NCI-H2196 treated with DMSO at 0.1 percent for 48 hours (cell line): Measurements from ENCODE around the gene MYF6.
"Not testable (repeated sequence)": the region's sequence is repeated elsewhere in the genome, so short reads cannot be mapped to it uniquely, and the experiment has no call there.

Experiments
- DNase-seq: peaks from one replicate; lab custom pipeline; 2025; ENCODE audit not compliant: unreplicated experiment; lab: John Stamatoyannopoulos, UW

MYF6 gene

DNA sequence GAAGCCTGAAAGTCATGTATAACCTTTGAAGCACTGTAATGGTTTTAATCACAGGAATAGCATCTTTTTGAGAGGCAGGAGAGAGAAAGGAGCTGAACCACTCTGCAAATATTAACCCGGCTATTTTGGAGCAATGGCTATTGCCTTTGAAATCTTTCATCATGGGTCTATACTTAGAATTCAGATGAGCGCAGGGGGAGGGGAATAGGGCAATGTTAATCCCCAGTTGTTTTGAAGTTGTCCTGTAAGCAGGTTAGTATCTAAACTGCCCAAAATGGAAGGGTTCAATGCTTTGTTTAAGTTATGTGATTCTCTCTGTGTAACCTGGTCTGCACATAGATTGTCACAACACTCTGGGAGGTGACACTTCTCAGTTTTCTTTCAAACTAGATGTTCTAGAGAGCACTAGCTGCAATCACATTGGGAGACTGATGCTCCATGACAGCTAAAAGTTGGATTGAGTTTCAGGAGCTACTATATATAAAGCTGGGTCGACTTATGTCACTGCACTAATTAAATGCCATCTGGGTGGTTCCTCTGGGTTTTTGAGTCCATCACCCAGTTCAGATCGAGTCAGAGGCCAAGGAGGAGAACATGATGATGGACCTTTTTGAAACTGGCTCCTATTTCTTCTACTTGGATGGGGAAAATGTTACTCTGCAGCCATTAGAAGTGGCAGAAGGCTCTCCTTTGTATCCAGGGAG is at the start of gene MYF6:
Gene MYF6 (plus strand): TSS at position 509 of the 704 bp plus-strand sequence. CDS start 86 bp downstream, at position 595.
- no peak for DNase-seq

DNA sequence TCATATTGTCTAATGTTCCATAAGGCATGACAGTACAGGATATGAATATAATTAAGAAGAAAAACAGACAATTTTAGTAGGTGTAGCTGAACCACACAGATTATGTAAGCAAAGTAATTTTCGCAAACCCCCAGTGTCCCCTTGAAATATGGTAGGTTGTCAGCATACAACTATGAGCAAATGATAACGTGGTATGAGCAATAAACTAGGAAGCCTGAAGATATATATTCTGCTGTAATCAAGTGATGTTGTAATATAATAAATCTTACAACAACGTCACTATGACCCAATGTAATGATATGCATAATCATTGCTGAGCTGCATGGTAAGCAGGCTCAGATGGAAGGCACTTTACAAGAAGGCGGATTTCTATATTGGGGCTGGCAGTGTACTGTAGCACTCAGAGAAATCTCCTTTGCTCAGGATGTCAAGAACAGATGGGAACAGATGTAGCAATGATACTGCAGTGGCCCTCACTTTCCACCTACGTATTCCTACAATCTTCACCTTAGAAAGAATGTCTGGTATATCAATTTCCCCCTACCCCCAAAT is 47.8 kb upstream of the MYF6 start:
- DNase-seq = no peak

DNA sequence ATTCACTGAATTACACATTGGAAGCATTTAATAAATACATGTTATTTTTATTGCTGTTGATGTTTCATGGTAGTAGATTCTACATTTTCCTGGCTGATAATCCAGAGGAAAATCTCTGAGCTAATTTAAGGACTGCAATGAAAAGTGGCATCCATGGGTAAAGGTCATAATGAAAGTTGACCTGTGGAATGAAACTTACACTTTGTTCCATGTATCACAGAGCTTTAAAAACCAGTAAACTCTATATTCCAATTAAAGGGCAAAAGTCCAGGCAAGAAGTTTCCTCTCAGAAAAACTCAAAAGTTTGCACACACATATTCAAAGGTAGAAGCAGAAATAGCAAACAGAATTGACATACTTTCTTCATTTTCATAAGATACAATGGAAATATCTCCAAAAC is 44.8 kb upstream of the MYF6 start:
- DNase-seq = no peak

DNA sequence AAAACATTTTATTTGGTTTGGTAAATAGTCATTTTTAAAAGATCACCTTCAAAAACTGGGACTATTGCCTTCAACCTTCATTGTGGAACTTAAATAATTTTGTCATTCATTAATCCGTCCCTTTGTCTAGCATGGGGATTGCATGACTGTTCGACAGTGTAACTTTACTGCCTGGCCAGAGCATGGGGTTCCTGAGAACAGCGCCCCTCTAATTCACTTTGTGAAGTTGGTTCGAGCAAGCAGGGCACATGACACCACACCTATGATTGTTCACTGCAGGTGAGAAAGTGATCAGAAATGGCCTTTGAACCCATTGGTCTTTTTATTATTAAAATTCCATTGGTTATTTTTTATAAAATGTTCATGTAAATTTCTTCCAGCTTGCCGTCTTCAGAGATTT is 37.2 kb upstream of the MYF6 start:
- DNase-seq = no peak

DNA sequence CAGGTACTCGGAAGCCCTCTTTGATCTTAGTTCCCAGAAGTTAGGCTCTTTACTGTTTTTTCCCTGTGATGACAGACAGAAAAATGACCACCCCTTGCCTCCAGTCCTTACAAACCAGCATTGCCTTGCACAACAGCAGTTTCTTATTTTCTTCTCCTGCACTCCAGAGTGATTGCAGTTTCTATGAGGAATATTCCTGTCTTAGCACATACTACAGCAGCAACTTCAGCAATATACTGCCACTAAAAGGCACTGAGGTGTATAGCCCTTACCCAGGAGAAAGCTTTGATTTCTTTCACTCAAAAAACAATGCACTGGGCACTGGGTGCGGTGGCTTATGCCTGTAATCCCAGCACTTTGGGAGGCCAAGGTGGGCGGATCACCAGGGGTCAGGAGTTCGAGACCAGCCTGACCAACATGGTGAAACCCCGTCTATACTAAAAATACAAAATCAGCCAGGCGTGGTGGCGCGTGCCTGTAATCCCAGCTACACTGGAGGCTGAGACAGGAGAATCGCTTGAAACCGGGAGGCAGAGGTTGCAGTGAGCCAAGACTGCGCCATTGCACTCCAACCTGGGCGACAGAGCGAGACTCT is 31.3 kb upstream of the MYF6 start:
- not testable (repeated sequence) for DNase-seq

DNA sequence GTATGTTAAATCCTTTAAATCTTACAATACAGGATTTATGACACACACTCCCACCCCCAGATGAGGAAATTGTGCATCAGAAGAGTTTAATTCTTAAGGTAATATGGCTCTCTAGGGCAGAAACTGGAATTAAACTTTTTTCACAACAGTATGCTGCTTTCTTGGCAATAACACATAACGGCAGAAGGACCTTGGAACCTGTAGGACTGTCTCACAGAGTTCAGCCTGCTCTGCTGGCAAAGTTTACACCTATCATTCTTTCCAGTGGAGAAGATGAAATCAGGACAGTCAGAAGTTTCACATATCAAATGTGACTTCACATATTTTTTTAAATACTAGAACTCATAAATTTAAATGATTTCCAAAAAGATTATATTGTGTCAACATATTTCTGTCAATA is 30.6 kb upstream of the MYF6 start:
- DNase-seq = no peak

DNA sequence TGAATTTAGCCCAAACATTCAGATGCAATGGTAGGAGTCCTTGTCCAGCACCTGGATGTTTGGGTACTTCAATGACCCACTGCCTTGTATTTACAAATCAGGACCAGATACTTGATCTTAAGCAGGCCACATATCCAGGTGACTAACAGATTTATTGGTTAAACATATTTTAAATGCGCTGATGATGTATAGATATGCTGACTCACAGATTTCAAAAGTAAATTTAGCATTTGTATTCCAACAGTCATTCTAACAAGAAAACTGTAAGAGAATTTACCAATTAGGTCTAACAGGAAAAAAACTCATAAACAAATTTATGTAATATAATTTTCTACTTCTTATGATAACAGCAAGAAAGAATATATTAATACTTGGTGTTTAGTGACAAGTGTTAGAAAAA is 29.4 kb upstream of the MYF6 start:
- no peak for DNase-seq

DNA sequence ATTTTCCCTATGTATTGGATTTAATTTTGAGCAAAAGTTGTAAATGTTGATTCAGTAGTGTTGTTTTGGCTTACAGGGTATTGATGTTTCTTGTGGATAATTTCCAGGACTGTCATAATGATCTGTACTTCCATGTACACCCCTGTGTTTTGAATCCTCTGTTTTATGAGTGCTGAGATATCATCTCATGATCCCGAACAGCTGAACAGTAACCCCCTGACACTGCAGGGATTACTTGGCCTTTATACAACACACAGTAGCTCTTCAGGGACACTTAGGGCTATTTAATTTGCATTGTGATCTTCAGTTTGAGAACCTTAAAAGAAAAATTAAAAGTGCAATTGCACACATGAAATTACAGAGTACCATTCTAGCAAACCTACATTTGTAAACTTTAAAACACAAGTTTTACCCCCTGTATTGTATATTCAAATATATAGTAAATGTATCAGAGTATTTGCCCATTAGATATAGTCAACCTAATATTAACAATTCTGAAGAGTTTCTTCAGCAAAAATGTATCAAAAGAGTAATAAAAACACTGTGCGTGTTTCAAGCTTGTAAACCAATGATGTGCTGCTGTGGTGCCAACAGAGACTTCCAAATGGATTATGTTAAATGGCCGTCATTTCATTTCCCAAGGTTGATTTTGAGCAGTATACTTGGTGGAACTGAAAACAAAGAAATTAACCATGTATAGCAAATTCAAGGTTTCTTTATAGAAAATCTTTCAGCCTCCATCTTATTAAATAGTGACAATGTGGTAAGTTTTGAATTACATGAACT is 27.9 kb upstream of the MYF6 start:
- DNase-seq = no peak

DNA sequence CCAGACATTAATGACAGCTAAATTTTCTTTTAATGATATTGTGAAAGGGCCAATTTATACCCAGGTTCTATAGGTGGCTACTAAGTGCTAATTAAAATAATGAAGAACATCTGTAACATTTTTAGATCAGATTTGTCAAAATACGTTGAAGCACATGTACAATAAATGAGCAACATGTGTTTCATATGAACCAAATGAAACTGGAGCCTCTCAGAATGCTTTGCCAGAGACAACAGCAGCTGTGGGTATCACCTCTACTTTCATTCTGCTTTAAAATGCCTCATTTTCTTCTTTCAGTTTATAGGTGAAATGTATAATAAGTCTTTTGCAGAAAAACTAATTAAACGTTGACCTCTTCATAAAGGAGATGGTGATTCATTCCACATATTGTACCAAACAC is 26.1 kb upstream of the MYF6 start:
- DNase-seq = no peak

DNA sequence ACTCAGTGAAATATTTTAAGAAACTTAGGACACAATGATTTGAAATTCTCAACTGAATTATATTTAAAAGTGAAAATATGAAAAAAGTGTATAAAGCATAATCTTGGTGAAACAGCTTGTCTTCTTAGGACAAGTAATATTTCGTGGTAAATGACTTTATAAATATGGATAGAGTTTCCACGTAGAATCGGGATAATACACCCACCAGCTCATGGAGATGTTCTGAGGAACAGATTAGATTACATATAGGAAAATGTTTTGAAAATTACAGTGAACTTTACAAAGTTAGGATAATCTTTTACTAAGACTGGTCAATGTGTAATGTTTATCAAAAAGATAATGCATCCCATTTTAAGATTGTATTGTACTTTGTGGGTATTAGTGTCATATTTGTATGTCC is 25.6 kb upstream of the MYF6 start:
- no peak for DNase-seq

DNA sequence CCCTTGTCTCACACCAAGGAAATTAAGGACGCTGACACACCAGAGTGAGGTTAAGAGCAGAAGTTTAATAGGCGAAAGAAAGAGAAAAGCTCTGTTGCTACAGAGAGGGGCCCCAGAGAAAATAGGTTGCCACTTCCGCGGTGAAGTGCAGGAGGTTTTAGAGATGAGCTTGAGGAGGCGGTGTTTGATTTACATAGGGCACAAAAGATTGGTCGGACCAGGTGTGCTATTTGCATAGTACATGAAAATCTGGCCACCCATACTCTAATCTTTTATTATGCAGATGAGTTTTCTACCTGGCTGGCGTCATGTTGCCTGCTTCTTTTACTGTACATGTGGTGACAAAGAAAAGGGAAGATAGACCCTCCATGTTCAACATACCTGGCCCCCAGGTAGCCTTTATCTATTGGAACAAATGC is 23.3 kb upstream of the MYF6 start:
- no peak for DNase-seq

DNA sequence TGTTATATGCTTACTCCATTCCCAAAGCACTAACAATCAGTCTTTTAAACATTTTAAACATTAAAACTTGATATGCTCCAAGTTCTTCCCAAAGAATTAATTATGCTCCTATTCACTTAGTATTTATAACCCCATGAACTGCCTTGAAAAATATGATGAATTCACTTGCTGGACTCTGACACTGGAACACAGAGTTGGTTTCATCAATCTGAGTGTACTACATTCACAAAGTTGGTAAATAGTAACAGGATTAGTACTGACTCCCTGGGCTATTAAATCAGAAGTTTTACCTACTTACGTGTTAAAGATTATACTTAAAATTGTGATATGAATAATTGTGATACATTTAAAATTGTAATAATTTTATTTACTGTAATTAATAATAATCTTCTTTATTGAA is 17.3 kb upstream of the MYF6 start:
- no peak for DNase-seq

DNA sequence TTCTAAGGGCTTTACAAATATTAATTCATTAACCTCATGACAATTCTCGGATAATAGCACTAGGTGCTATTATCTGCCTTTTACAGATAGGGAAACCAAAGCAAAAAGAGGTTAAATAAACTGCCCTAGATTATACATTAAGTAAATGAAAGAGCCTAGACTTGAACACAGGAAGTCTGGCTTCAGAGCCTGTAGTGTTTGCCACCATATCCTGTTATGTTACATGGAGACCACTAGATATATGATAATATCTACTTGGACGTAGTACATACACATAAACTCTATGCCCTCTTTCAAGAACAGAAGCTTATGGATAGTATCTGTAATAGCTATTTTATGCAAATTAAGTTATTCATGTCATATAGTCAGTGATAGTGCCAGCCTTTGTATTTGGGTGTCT is 16.9 kb upstream of the MYF6 start:
- no peak for DNase-seq

DNA sequence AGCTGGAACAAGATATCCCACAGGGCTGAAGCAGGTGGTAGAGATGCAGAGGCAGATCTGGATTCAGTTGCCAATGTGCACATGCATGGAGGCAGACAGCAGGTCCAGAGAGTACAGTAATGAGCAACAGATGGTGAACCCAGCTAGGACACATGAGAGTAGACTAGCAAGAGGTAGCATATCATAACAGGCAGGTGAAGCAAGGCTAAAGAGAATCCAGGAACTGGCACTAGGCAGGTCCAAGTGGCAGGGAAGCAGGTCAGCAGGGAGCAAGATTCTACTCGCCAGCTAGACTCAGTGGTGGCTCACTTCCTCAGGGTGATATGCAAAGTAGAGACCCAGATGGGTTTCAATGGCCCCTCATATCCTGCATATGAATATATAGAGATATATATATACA is 15.3 kb upstream of the MYF6 start:
- DNase-seq = no peak

DNA sequence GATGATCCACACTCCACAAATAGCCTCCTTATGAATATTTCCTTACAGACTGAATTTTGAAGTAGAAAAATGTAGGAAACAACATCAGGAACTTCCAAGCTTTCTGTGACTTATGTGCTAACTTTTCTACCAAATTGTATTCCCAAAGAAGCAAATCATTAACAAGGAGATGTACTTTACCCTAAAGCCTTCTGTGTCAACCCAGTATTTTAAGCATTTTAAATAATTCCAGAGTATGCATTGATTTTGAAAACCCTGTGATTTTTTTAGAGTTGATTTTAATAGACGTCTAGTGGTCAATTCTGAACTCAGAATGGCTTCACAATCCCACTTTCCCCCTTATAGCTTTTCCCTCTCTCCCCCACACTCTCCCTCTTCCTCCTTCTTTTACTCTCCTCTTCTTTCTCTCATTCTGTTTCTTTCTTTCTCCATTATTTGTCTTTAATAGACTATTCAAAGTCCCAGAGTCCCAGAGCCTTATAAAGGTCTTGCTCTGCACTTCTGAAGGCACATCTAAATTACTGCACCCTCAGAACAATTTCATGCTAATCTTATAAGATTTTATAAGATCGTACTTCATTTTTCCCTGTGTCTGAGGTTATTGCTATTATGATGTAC is 10.1 kb upstream of the MYF6 start:
- DNase-seq = no peak

DNA sequence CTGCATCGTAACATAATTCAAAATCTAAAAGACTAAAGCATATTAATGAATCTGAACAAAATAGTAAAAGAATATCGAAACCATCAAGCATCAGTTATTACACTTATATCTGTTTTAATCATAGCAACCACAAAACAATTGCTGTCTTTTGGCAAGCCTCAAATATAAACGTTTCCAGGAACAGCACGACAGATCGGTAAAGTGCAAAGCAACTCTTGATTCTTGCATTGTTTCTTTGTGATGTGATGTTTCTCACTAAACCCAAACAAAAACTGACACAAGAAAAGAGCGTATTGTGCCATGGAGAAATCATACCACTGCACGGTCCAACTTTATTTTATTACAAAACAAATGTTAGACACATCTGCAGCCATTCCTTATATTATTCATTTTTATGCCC is 9.2 kb upstream of the MYF6 start:
- DNase-seq = no peak

DNA sequence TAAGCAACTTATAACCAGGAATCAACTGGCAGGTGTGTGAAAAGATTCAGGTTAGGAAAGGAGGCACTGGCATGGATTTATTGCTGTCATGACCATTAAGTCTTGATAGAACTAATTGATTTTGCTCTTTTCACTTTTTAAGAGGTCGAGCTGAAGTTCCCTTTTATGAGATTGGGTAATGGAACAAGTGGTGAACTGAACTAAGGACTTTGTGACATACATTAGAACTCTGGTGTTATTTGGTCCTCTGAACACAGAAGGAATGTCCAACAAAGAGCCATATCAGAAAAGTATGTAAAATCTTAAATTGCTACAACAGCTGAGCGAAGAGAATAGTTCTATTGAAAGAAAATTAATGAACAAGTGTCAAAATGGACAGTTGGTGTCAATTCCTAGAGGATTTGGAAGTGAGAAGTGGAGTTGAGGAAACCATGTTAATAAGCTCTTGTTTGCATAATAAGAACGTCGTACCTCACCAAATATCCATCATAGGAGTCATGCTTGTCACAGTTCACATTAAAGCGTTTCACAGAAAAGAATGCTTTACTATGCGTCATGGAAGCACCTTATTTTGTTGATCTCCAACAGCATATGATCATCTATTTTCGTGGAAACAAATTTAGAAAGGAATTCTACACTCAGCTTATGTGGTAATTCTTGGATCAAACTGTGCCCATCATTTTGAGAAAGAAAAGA is 8.4 kb upstream of the MYF6 start:
- DNase-seq = no peak

DNA sequence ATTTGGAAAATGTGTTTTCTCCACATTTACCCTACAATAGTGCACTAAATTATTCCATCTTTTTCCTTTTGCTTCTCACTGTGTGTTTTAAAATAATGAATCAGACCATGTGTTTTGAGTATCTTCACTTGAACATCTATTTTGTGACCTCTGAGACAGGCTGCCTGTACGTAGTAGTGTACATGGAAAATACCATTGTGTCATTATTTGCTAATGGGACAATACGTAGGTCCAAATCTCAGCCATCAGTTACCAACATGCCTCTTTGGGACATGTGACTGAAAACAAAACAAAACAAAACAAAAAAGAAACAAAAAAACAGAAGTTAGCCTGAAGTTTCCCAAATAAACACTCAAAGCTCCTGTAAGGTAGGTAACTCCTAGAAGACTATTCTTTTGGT is 7.1 kb upstream of the MYF6 start:
- no peak for DNase-seq

DNA sequence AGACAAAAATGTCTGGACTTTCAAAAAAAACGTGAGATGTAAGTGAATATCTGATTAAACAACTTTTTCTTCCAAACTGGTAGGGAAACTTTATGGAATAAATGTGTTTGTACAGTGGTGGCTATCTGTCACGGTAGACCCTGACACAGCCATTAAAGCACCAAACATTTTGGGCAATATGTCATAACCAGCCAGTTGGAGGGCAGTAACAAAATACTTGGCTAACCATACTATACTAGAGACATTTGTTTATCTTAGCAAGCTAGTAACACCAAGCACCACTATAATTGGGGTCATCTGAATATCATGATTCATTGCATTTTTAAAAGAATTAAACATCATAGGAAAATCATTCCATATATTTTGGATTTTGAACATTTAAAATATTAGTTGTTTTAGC is 6.0 kb upstream of the MYF6 start:
- DNase-seq = no peak

DNA sequence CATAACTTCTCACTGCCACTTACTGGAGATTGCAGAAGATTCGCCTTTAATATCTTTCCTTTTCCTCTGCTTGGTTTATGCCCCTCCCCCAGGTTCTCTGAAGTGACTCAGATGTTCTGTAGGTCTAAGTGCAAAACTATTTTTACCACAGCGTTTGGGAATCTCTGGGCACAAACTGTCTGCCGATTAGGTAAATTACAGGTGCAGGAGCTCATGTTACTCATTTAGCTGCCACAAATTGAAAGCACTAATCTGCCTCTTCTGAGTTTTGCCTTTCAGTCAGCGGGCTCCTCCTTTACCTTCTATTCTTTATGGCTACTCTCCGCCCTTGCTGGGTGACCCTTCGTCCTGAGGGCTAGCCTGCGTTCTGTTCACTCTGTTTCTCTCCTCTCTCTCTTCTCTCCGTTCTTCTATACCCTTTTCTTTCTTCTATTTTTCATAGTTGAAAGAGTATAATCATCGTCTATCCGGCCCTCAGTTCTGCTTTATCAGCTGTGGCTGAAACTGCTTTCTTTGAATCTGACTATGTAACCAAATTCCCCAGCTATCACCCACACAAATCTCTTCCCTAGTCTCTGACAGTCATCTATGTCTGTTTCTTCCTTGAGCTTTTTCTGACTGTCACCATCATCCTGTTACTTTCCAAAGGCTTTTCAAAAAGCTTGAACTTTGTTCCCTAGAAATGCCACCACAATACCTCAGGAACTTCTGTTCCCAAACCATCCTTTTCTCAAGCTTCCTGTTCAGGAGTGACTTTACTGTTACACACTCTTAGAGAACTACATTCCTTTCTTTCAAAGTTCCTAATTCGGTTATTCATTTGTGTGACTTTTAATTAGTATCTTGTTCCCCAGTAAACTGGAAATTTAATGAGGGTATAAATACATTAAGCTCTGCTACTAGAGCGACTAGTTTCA is 4.3 kb upstream of the MYF6 start:
- DNase-seq = no peak
